MCF 10A (cell line): ENCODE measurements around the gene LMOD3. TPM values are rescaled to one million over a fixed set of nuclear protein-coding genes. Genes with fewer than 3 reads are reported as not detected.

ENCODE experiments used
- BruUV-seq: library from RNA; stranded (reverse); fragments of 400-500 nt; replicated peaks from 2 replicates; lab custom pipeline; 2021; lab: Mats Ljungman, UMichigan
- CTCF ChIA-PET: fragments of 300-600 bp; sonication (Branson Sonifier 250); formaldehyde crosslinking; extraction: SDS; loops from one replicate; lab custom pipeline; 2021; ENCODE audit warnings: antibody characterized with exemption, inconsistent platforms; lab: Yijun Ruan, JAX
- POLR2A ChIA-PET: fragments of 300-600, 350-650 bp; sonication (Branson Sonifier 250); formaldehyde crosslinking; extraction: SDS; loops from one replicate; lab custom pipeline; 2020; ENCODE audit warnings: antibody characterized with exemption, inconsistent platforms; lab: Yijun Ruan, JAX
- DNase-seq: peaks from one replicate; pipeline ENCODE4 v3.0.0-alpha.2; 2018; ENCODE audit not compliant: unreplicated experiment
- H3K27ac Mint-ChIP-seq: one replicate; pipeline ENCODE4 v1.8.0; 2022; ENCODE audit warnings: mild to moderate bottlenecking, low read depth, mixed read lengths; ENCODE audit not compliant: unreplicated experiment
- H3K27me3 Mint-ChIP-seq: one replicate; pipeline ENCODE4 v1.8.0; 2022; ENCODE audit warnings: mixed read lengths; ENCODE audit not compliant: insufficient read depth, unreplicated experiment
- H3K36me3 Mint-ChIP-seq: one replicate; pipeline ENCODE4 v1.8.0; 2022; ENCODE audit warnings: mild to moderate bottlenecking, moderate library complexity, mixed read lengths; ENCODE audit not compliant: insufficient read depth, unreplicated experiment
- H3K4me1 Mint-ChIP-seq: one replicate; pipeline ENCODE4 v1.8.0; 2022; ENCODE audit warnings: mixed read lengths; ENCODE audit not compliant: insufficient read depth, unreplicated experiment
- H3K4me3 Mint-ChIP-seq: one replicate; pipeline ENCODE4 v1.8.0; 2022; ENCODE audit warnings: mild to moderate bottlenecking, moderate library complexity, mixed read lengths; ENCODE audit not compliant: unreplicated experiment
- H3K9me3 Mint-ChIP-seq: one replicate; pipeline ENCODE4 v1.8.0; 2022; ENCODE audit warnings: mixed read lengths; ENCODE audit not compliant: unreplicated experiment
- intact Hi-C: fragments of 100-400 bp; cut with micrococcal nuclease; formaldehyde crosslinking; loops from 2 replicates; pipeline ENCODE4 v1.14.1; 2022
- total RNA-seq: library from RNA; stranded (reverse); gene quantifications from 2 replicates; pipeline ENCODE4 v1.2.3, GENCODE V29; 2022
- TF ChIP-seq, protein P1 (sequence below): fragments of 200-600 bp; IDR thresholded peaks from one replicate; pipeline ENCODE4 v1.8.0; 2022; ENCODE audit warnings: antibody characterized with exemption, mild to moderate bottlenecking; ENCODE audit not compliant: unreplicated experiment

The LMOD3 gene
- total RNA-seq, 1 experiment from 2014 or later = not detected

DNA sequence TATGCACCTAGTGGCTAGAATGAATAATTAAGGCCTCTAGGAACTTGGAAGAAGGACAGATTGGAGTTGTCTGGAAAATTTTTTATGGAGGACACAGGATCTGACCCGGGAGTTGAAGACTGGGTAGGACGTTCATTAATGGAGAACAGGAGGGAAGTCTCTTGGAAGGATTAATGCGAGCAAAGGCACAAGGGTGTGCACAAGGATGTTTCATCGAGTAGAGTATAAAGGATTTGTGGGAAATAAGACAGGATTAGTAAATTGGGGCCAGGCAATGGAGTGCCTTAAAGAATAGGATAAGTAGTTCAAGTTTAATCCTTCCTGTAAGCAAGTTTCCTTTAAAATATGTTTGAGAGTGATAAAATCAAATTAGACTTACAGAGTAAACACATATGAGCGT lies 14.6 kb downstream of the LMOD3 start:
- ChIA-PET POLR2A (interaction anchor here (1.6 kb wide), 1 partner anchor 51 kb away, joined by 3 read pairs; no protein-coding TSS in a partner anchor), CTCF (interaction anchor here (0.6 to 0.7 kb wide), 4 partner anchors 11 to 1517 kb away, joined by 3 to 4 read pairs (median 4); no protein-coding TSS in a partner anchor)
- Mint-ChIP-seq H3K4me1 (peaks cover under 1% of the 10 kb centered on the region), H3K36me3 (peaks cover 40% of the 10 kb centered on the region), H3K4me3 (no peak overlapping the region), H3K27ac (no peak overlapping the region), H3K9me3 (no peaks in the 10 kb centered on the region), H3K27me3 (no peaks in the 10 kb centered on the region)
- intact Hi-C loops = no loop called here
- DNase-seq = no peak
- BruUV-seq = no TSS peak
- TF ChIP-seq, protein P1, sequence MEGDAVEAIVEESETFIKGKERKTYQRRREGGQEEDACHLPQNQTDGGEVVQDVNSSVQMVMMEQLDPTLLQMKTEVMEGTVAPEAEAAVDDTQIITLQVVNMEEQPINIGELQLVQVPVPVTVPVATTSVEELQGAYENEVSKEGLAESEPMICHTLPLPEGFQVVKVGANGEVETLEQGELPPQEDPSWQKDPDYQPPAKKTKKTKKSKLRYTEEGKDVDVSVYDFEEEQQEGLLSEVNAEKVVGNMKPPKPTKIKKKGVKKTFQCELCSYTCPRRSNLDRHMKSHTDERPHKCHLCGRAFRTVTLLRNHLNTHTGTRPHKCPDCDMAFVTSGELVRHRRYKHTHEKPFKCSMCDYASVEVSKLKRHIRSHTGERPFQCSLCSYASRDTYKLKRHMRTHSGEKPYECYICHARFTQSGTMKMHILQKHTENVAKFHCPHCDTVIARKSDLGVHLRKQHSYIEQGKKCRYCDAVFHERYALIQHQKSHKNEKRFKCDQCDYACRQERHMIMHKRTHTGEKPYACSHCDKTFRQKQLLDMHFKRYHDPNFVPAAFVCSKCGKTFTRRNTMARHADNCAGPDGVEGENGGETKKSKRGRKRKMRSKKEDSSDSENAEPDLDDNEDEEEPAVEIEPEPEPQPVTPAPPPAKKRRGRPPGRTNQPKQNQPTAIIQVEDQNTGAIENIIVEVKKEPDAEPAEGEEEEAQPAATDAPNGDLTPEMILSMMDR = no peak

DNA sequence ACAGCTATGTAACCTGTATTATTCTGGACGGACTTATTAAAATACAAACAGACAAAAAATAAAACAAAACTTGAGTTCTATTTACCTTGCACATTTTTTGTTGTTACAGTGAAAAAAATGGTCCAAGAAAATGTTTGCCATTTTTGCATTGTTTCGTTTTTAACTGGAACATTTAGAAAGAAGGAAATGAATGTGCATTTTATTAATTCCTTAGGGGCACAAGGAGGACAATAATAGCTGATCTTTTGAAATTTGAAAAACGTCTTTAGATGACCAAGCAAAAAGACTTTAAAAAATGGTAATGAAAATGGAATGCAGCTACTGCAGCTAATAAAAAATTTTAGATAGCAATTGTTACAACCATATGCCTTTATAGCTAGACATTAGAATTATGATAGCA lies 17.1 kb downstream of the LMOD3 start:
- Mint-ChIP-seq H3K4me3 (no peak overlapping the region), H3K9me3 (no peaks in the 10 kb centered on the region), H3K36me3 (peaks cover 56% of the 10 kb centered on the region), H3K4me1 (no peaks in the 10 kb centered on the region), H3K27ac (no peak overlapping the region), H3K27me3 (no peaks in the 10 kb centered on the region)
- POLR2A ChIA-PET = interaction anchor here (0.6 to 2.4 kb wide), 5 partner anchors 19 to 282 kb away, joined by 3 to 12 read pairs (median 4); partner anchors contain the start of genes ARL6IP5 and UBA3
- intact Hi-C loops = no loop called here
- BruUV-seq = no TSS peak
- DNase-seq = no peak
- CTCF ChIA-PET = interaction anchor here (1.1 to 2.9 kb wide), 4 partner anchors 8 to 57 kb away, joined by 3 to 10 read pairs (median 4); no protein-coding TSS in a partner anchor
- TF ChIP-seq, protein P1 = no peak

DNA sequence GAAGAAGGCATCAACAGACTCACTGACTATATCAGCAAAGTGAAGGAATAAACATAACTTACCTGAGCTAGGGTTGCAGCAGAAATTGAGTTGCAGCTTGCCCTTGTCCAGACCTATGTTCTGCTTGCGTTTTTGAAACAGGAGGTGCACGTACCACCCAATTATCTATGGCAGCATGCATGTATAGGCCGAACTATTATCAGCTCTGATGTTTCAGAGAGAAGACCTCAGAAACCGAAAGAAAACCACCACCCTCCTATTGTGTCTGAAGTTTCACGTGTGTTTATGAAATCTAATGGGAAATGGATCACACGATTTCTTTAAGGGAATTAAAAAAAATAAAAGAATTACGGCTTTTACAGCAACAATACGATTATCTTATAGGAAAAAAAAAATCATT lies 17.8 kb downstream of the LMOD3 start:
- CTCF ChIA-PET = interaction anchor here (2.9 kb wide), 1 partner anchor 17 kb away, joined by 10 read pairs; no protein-coding TSS in a partner anchor
- Mint-ChIP-seq H3K27me3 (no peaks in the 10 kb centered on the region), H3K4me1 (no peaks in the 10 kb centered on the region), H3K4me3 (no peak overlapping the region), H3K36me3 (peaks cover 62% of the 10 kb centered on the region), H3K27ac (no peak overlapping the region), H3K9me3 (no peaks in the 10 kb centered on the region)
- intact Hi-C loops = no loop called here
- BruUV-seq = no TSS peak
- POLR2A ChIA-PET = interaction anchor here (0.9 to 2.4 kb wide), 3 partner anchors 17 to 22 kb away, joined by 3 to 12 read pairs (median 5); no protein-coding TSS in a partner anchor
- DNase-seq = no peak
- TF ChIP-seq, protein P1 = no peak

DNA sequence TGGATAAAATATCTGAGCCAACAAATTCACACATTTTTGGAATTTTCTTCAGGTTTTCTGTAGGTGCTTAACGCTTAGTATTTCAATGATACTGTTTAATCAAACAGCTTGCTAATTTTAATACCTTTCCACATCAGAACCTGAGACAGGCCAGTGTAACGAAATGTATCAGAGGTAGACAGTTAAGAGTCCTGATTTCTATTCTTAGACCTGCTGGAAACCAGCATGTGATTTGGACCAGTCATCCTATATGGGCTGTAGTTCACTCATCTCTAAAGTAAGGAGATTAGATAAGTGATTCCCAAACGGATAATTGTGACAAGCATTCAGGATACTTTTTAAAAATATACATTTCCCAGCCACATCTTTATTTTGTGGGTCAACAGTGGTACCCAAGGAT lies 19.3 kb downstream of the LMOD3 start:
- Mint-ChIP-seq H3K4me1 (no peaks in the 10 kb centered on the region), H3K4me3 (no peak overlapping the region), H3K27ac (no peak overlapping the region), H3K36me3 (peaks cover 72% of the 10 kb centered on the region), H3K27me3 (no peaks in the 10 kb centered on the region), H3K9me3 (no peaks in the 10 kb centered on the region)
- intact Hi-C loops = no loop called here
- no peak for DNase-seq
- CTCF ChIA-PET = no interaction called here
- POLR2A ChIA-PET = interaction anchor here (1.1 to 1.2 kb wide), 2 partner anchors 17 to 106 kb away, joined by 3 to 5 read pairs; no protein-coding TSS in a partner anchor
- TF ChIP-seq, protein P1 = no peak
- no TSS peak for BruUV-seq
